SK-N-MC (cell line): ENCODE measurements around the gene CTF1.

Experiments used
- DNase-seq: peaks from one replicate; pipeline ENCODE4 v3.0.0-alpha.2; 2011; ENCODE audit warnings: low read depth, low spot score
- H3K27ac ChIP-seq: fragments of 200-600 bp; sonication (generic); 2 replicates; pipeline ENCODE4 v1.5.1; 2016; ENCODE audit warnings: mixed run types
- H3K36me3 ChIP-seq: fragments of 200-600 bp; sonication (generic); 2 replicates; pipeline ENCODE4 v1.6.1; 2017; ENCODE audit warnings: antibody characterized with exemption, low read length, mixed read lengths; ENCODE audit not compliant: insufficient read depth
- H3K4me3 ChIP-seq: fragments of 200-600 bp; sonication (generic); 2 replicates; pipeline ENCODE4 v1.5.1; 2016
- H3K9ac ChIP-seq: fragments of 200-600 bp; sonication (generic); 2 replicates; pipeline ENCODE4 v1.8.0; 2017; ENCODE audit warnings: mixed run types, mixed read lengths; ENCODE audit not compliant: insufficient read length
- H3K9me3 ChIP-seq: fragments of 200-600 bp; sonication (generic); 2 replicates; pipeline ENCODE4 v1.6.1; 2017; ENCODE audit warnings: low read depth, mild to moderate bottlenecking, antibody characterized with exemption, low read length, moderate library complexity, mixed read lengths
- EZH2 ChIP-seq: fragments of 200-600 bp; sonication (generic); IDR thresholded peaks from one replicate; pipeline ENCODE4 v1.6.1; 2017; ENCODE audit warnings: antibody characterized with exemption
- FOXP2 ChIP-seq: optimal IDR thresholded peaks from 2 replicates; pipeline ENCODE3; 2011; ENCODE audit warnings: mild to moderate bottlenecking, moderate library complexity; ENCODE audit not compliant: insufficient read depth; ENCODE audit errors: extremely low read length, control extremely low read depth
- POLR2AphosphoS5 ChIP-seq: IDR thresholded peaks from 2 replicates; pipeline ENCODE4 v1.6.1; 2012; ENCODE audit warnings: mild to moderate bottlenecking, low read depth, low read length, borderline replicate concordance

CTF1 gene

DNA sequence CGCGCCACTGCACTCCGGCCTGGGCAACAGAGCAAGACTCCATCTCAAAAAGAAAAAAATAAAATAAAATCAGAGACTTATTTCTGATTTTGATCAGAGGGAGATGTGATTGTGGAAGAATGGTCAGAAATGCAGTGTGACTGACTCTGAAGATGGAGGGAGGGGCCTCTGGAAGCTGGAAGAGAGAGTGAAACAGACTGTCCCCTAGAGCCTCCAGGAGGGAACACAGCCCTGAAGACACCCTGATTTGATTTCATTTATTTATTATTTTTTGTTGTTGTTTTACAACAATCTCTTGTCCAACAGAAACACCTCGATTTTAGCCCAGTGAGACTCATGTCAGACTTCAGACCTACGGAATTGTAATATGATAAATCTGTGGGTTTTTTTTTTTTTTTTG, 28.7 kb upstream of the CTF1 start:
- H3K9me3 ChIP-seq: no peaks in the 10 kb centered on the region
- H3K9ac ChIP-seq: no peak overlapping the region
- TF ChIP-seq POLR2AphosphoS5 (no peak), FOXP2 (no peak), EZH2 (no peak)
- H3K36me3 ChIP-seq: no peaks in the 10 kb centered on the region
- no peak overlapping the region for H3K27ac ChIP-seq
- H3K4me3 ChIP-seq: no peak overlapping the region
- DNase-seq: no peak

- Histone ChIP-seq H3K27ac (no peak overlapping the region), H3K9me3 (no peaks in the 10 kb centered on the region), H3K9ac (no peak overlapping the region), H3K4me3 (no peak overlapping the region), H3K36me3 (no peaks in the 10 kb centered on the region)
- no peak for DNase-seq
- TF ChIP-seq EZH2: no peak
- TF ChIP-seq POLR2AphosphoS5: no peak
- TF ChIP-seq FOXP2: no peak
Observed at GRCh38 chr16:30870904-30871303, 25.5 kb upstream of the CTF1 start.

DNA sequence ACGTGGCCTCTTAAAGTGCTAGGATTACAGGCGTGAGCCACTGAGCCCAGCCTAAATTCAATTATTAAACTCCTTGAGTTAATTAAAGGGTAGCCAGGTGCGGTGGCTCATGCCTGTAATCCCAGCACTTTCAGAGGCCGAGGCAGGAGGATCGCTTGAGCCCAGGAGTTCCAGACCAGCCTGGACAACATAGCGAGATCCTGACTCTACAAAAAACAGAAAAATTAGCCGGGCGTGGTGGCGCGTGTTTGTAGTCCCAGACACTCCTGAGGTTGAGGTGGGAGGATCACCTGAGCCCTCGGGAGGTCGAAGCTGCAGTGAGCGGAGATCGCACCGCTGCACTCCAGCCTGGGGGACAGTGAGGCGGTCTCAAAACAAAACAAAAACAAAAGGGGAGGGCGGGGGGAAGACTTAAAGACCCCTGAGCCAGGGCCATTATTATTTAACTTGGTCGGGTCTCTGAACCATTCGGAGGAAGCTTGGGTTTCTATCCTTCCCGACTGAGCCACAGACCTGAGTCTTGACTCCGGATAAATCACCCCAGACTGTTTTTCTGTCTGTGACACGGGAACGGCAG, 22.1 kb upstream of the CTF1 start:
- Histone ChIP-seq H3K27ac (peak overlapping the region; percentile 87), H3K36me3 (peaks cover 6% of the 10 kb centered on the region)
- DNase-seq: no peak

DNA sequence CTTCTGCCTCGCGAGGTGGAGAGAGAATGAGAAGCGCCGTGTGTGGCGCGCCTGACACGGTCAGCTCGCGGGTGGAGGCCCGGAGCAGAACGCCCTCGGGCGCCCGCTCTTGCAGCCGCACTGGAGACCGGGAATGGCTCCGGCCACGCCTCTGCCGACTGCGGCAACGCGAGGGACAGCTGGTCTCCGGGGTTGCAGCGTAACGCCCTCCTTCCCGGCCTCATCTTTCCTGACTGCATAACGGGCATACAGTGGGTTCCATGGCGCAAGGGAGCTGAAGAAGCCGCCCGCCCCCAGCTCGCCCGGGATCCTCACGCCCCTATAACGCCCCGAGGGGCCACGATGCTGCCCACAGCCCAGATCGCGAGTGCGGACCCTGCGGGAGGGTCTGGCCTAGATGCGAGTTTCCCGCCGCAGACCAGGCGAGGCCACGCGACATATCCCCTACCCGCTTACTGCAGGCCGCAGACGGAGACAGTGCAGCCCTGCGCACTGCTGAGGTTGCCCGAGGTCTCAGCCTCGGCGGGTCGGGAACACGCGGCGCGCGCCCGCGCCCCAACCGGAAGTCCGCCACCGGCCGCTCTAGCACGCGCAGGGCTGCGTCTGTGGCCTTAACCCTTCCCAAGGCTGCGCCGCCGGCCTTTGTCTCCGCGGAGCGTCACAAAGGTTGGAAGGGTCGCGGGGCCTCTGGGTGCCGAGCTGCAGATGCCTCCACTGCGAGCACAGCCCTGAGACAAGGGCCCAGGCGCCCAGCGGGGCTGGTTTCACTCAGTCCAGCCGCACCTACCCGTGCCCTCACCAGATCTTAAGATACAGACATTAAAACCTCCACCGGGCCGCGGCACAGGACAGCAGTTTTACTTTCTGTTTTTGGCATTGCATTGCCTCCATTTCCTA, 21.3 kb upstream of the CTF1 start:
- H3K9me3 ChIP-seq: no peaks in the 10 kb centered on the region
- no peak for DNase-seq
- H3K36me3 ChIP-seq: peaks cover 6% of the 10 kb centered on the region
- H3K27ac ChIP-seq: peak overlapping the region; percentile 87
- H3K9ac ChIP-seq: peak overlapping the region; percentile 94
- peak overlapping the region; percentile 94 for H3K4me3 ChIP-seq
- TF ChIP-seq FOXP2 (peak; percentile 85), EZH2 (no peak), POLR2AphosphoS5 (peak; percentile 96)

More for the DNA sequence above, 22.1 kb upstream of the CTF1 start:
- H3K4me3 ChIP-seq: peak overlapping the region; percentile 94
- peak overlapping the region; percentile 94 for H3K9ac ChIP-seq
- TF ChIP-seq EZH2: no peak
- no peak for TF ChIP-seq POLR2AphosphoS5
- TF ChIP-seq FOXP2: no peak
- no peaks in the 10 kb centered on the region for H3K9me3 ChIP-seq

- peak overlapping the region; percentile 94 for H3K4me3 ChIP-seq
- H3K36me3 ChIP-seq: peaks cover 6% of the 10 kb centered on the region
- DNase-seq: no peak
- H3K9ac ChIP-seq: peak overlapping the region; percentile 94
- H3K9me3 ChIP-seq: no peaks in the 10 kb centered on the region
- no peak for TF ChIP-seq EZH2
- H3K27ac ChIP-seq: peak overlapping the region; percentile 61; the same call in 1 of the 2 replicates
Observed at GRCh38 chr16:30875871-30876801, 20.3 kb upstream of the CTF1 start.

GRCh38 chr16:30876867-30877266, 19.5 kb upstream of the CTF1 start:
- peak overlapping the region; percentile 94 for H3K9ac ChIP-seq
- no peak for DNase-seq
- peaks cover 6% of the 10 kb centered on the region for H3K36me3 ChIP-seq
- H3K27ac ChIP-seq: no peak overlapping the region
- peak overlapping the region; percentile 94 for H3K4me3 ChIP-seq
- no peaks in the 10 kb centered on the region for H3K9me3 ChIP-seq
- TF ChIP-seq EZH2: no peak
- no peak for TF ChIP-seq FOXP2
- no peak for TF ChIP-seq POLR2AphosphoS5

- Histone ChIP-seq H3K36me3 (peaks cover 6% of the 10 kb centered on the region), H3K27ac (no peak overlapping the region), H3K9me3 (no peaks in the 10 kb centered on the region), H3K4me3 (no peak overlapping the region), H3K9ac (no peak overlapping the region)
- no peak for TF ChIP-seq POLR2AphosphoS5
- no peak for TF ChIP-seq FOXP2
- TF ChIP-seq EZH2: no peak
- DNase-seq: no peak
Observed at GRCh38 chr16:30882429-30883310, 13.7 kb upstream of the CTF1 start.
